Trophoblast cell (in vitro differentiated cells and primary cell): ENCODE results near the gene KANSL1. TPM values are rescaled to one million over a fixed set of nuclear protein-coding genes. Genes with fewer than 3 reads are reported as not detected.
"Not testable (repeated sequence)": the region's sequence is repeated elsewhere in the genome, so short reads cannot be mapped to it uniquely, and the experiment has no call there.

Experiments
- DNase-seq, 2 donors: peaks; one replicate each; pipeline ENCODE4 v3.0.0-alpha.2; 2016
- H2AFZ ChIP-seq: 2 replicates; pipeline ENCODE4 v1.6.1; 2013; ENCODE audit warnings: low read length, moderate library complexity, mild to moderate bottlenecking; ENCODE audit not compliant: insufficient read depth, poor library complexity
- H2AK5ac ChIP-seq: 2 replicates; pipeline ENCODE4 v1.6.1; 2013; ENCODE audit warnings: mild to moderate bottlenecking, low read length
- H2BK120ac ChIP-seq: 2 replicates; pipeline ENCODE4 v1.6.1; 2013; ENCODE audit warnings: low read length, mild to moderate bottlenecking, moderate library complexity; ENCODE audit not compliant: insufficient read depth, poor library complexity
- H2BK12ac ChIP-seq: 2 replicates; pipeline ENCODE4 v1.6.1; 2013; ENCODE audit warnings: mild to moderate bottlenecking, low read length, moderate library complexity
- H2BK5ac ChIP-seq: 2 replicates; pipeline ENCODE4 v1.6.1; 2013; ENCODE audit warnings: low read length, low read depth, moderate library complexity, mild to moderate bottlenecking; ENCODE audit not compliant: poor library complexity
- H3K14ac ChIP-seq: 2 replicates; pipeline ENCODE4 v1.6.1; 2013; ENCODE audit warnings: mild to moderate bottlenecking, low read length
- H3K18ac ChIP-seq: 2 replicates; pipeline ENCODE4 v1.6.1; 2013; ENCODE audit warnings: mild to moderate bottlenecking, low read length
- H3K23ac ChIP-seq: 2 replicates; pipeline ENCODE4 v1.6.1; 2013; ENCODE audit warnings: low read length
- H3K27ac ChIP-seq: 2 replicates; pipeline ENCODE4 v1.5.1; 2013; ENCODE audit warnings: low read depth, mild to moderate bottlenecking, inconsistent platforms, low read length, moderate library complexity
- H3K27me3 ChIP-seq: 2 replicates; pipeline ENCODE4 v1.6.1; 2013; ENCODE audit warnings: inconsistent platforms, mild to moderate bottlenecking, low read length, moderate library complexity; ENCODE audit not compliant: insufficient read depth
- H3K36me3 ChIP-seq, 2 experiments: 1 replicate in 1 of 2; 2 replicates in 1 of 2; pipeline ENCODE4 v1.6.1; 2013; ENCODE audit warnings: low read length in 2 of 2, mild to moderate bottlenecking in 2 of 2, moderate library complexity in 1 of 2; ENCODE audit not compliant: insufficient read depth in 2 of 2, control insufficient read depth in 1 of 2
- H3K4ac ChIP-seq: 2 replicates; pipeline ENCODE4 v1.6.1; 2013; ENCODE audit warnings: low read depth, mild to moderate bottlenecking, low read length, moderate library complexity
- H3K4me1 ChIP-seq, 2 experiments: 1 replicate in 1 of 2; 2 replicates in 1 of 2; pipeline ENCODE4 v1.6.1; 2013; ENCODE audit warnings: low read length in 2 of 2, mild to moderate bottlenecking in 2 of 2, moderate library complexity in 1 of 2; ENCODE audit not compliant: insufficient read depth in 2 of 2, control insufficient read depth in 1 of 2
- H3K4me2 ChIP-seq: 2 replicates; pipeline ENCODE4 v1.6.1; 2013; ENCODE audit warnings: inconsistent platforms, mild to moderate bottlenecking, low read length, moderate library complexity
- H3K4me3 ChIP-seq: 2 replicates; pipeline ENCODE4 v1.5.1; 2013; ENCODE audit warnings: mild to moderate bottlenecking, low read depth, low read length, inconsistent platforms
- H3K79me1 ChIP-seq: one replicate; pipeline ENCODE4 v1.6.1; 2013; ENCODE audit warnings: low read length
- H3K79me2 ChIP-seq: 2 replicates; pipeline ENCODE4 v1.6.1; 2013; ENCODE audit warnings: low read length, mild to moderate bottlenecking; ENCODE audit not compliant: control insufficient read depth, insufficient read depth, poor library complexity
- H3K9ac ChIP-seq: 2 replicates; pipeline ENCODE4 v1.6.1; 2013; ENCODE audit warnings: mild to moderate bottlenecking, low read length
- H3K9me3 ChIP-seq: 2 replicates; pipeline ENCODE4 v1.6.1; 2013; ENCODE audit warnings: low read depth, mild to moderate bottlenecking, control low read depth, inconsistent platforms, low read length; ENCODE audit not compliant: insufficient read depth
- H4K12ac ChIP-seq: 2 replicates; pipeline ENCODE4 v1.6.1; 2013; ENCODE audit warnings: low read depth, mild to moderate bottlenecking, low read length, moderate library complexity
- H4K8ac ChIP-seq: 2 replicates; pipeline ENCODE4 v1.6.1; 2013; ENCODE audit warnings: low read depth, mild to moderate bottlenecking, low read length, moderate library complexity
- H4K91ac ChIP-seq: one replicate; pipeline ENCODE4 v1.6.1; 2013; ENCODE audit warnings: low read depth, mild to moderate bottlenecking, low read length, moderate library complexity
- WGBS: extraction: QIAGEN DNeasy Blood & Tissue Kit; methylation state at CpG from one replicate; pipeline ENCODE4 v1.1.7; 2013; ENCODE audit warnings: missing lambda C conversion rate; ENCODE audit not compliant: insufficient read length, insufficient coverage; ENCODE audit errors: extremely low coverage; 5-methylcytosine and 5-hydroxymethylcytosine counted together
- polyA plus RNA-seq: library from polyadenylated mRNA; stranded (reverse); fragments of 200-250 nt; gene quantifications from 2 replicates; pipeline ENCODE4 v1.2.3, GENCODE V29; 2013

KANSL1 gene, protein sequence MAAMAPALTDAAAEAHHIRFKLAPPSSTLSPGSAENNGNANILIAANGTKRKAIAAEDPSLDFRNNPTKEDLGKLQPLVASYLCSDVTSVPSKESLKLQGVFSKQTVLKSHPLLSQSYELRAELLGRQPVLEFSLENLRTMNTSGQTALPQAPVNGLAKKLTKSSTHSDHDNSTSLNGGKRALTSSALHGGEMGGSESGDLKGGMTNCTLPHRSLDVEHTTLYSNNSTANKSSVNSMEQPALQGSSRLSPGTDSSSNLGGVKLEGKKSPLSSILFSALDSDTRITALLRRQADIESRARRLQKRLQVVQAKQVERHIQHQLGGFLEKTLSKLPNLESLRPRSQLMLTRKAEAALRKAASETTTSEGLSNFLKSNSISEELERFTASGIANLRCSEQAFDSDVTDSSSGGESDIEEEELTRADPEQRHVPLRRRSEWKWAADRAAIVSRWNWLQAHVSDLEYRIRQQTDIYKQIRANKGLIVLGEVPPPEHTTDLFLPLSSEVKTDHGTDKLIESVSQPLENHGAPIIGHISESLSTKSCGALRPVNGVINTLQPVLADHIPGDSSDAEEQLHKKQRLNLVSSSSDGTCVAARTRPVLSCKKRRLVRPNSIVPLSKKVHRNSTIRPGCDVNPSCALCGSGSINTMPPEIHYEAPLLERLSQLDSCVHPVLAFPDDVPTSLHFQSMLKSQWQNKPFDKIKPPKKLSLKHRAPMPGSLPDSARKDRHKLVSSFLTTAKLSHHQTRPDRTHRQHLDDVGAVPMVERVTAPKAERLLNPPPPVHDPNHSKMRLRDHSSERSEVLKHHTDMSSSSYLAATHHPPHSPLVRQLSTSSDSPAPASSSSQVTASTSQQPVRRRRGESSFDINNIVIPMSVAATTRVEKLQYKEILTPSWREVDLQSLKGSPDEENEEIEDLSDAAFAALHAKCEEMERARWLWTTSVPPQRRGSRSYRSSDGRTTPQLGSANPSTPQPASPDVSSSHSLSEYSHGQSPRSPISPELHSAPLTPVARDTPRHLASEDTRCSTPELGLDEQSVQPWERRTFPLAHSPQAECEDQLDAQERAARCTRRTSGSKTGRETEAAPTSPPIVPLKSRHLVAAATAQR (N-terminal part only)
- 34.1 and 34.6 TPM in 2 replicates for polyA plus RNA-seq

DNA sequence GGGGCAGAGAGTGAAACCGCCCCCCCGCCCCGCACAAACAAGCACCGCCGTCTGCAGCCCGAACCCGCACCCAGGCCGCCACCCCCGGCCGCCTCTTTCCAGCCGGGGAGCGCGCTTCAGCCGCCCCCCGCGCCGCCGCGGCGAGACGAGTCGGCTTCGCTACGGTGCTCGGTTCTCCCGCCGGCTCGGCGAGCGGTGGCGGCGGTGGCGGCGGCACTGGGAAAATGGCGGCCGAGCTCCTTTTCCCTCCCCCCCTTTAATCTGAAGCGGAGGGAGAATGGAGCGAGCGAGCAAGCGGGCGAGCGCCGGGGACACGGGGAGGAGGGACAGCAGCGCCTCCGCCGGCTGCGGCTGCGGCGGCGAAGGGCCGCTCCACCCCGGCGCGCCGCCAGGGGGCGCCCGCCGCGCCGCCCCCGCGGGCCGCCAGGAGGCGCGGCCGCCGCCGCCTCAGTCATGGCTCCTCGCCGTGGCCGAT, at the start of gene KANSL1:
KANSL1 (minus strand) TSS at position 279 of the 475 bp plus-strand sequence. CDS start 21,286 bp downstream, outside the sequence.
- peak within 1 kb of the TSS; percentile 99 for H4K8ac ChIP-seq
- peak within 1 kb of the TSS; percentile 99 for H4K91ac ChIP-seq
- peak within 1 kb of the TSS; percentile 100 for H3K18ac ChIP-seq
- peak within 1 kb of the TSS; percentile 97 for H2AFZ ChIP-seq
- no peaks in the 10 kb centered on the region for H3K9me3 ChIP-seq
- WGBS, result no CpG with 5 or more reads among the region's 72 CpGs
- H2AK5ac ChIP-seq, result peak within 1 kb of the TSS; percentile 98
- peak within 1 kb of the TSS; percentile 98 for H3K4me3 ChIP-seq
- peak within 1 kb of the TSS; percentile 99 for H3K9ac ChIP-seq
- peak within 1 kb of the TSS; percentile 45 for H2BK12ac ChIP-seq
- peak; percentile 75 to 89 for DNase-seq
- H2BK120ac ChIP-seq, result peak within 1 kb of the TSS; percentile 96
- H3K27ac ChIP-seq, result peak within 1 kb of the TSS; percentile 100
- H3K4me1 ChIP-seq, result peaks cover 0 to 2% of the 10 kb centered on the region in 2 experiments
- H2BK5ac ChIP-seq, result peak within 1 kb of the TSS; percentile 99
- no peaks in the 10 kb centered on the region for H3K27me3 ChIP-seq
- H3K14ac ChIP-seq, result peak within 1 kb of the TSS; percentile 100
- no peaks in the 10 kb centered on the region for H3K36me3 ChIP-seq
- H4K12ac ChIP-seq, result peak within 1 kb of the TSS; percentile 99
- peaks cover 29% of the 10 kb centered on the region for H3K79me2 ChIP-seq
- H3K4me2 ChIP-seq, result peak within 1 kb of the TSS; percentile 91
- H3K23ac ChIP-seq, result no peak within 1 kb of the TSS
- H3K4ac ChIP-seq, result peak within 1 kb of the TSS; percentile 99
- H3K79me1 ChIP-seq, result peaks cover 17% of the 10 kb centered on the region

GRCh38 chr17:46231359-46231758, 38.1 kb upstream of the KANSL1 start:
- not testable (repeated sequence) for DNase-seq

GRCh38 chr17:46225274-46225794, 32.1 kb upstream of the KANSL1 start:
- no CpG with 5 or more reads among the region's 22 CpGs for WGBS
- peak overlapping the region; percentile 42 for H4K91ac ChIP-seq

More at GRCh38 chr17:46231359-46231758, 38.1 kb upstream of the KANSL1 start:
- H2BK120ac ChIP-seq, H2AK5ac ChIP-seq, H4K8ac ChIP-seq, H4K12ac ChIP-seq, H3K9me3 ChIP-seq, H3K4me3 ChIP-seq, H3K79me2 ChIP-seq, H3K9ac ChIP-seq, H3K36me3 ChIP-seq, H2BK5ac ChIP-seq, H3K18ac ChIP-seq, H2BK12ac ChIP-seq, H3K4ac ChIP-seq, H3K4me2 ChIP-seq, H3K4me1 ChIP-seq, H3K14ac ChIP-seq, H3K23ac ChIP-seq, H4K91ac ChIP-seq, H2AFZ ChIP-seq, H3K79me1 ChIP-seq, H3K27ac ChIP-seq, H3K27me3 ChIP-seq: not testable (repeated sequence)
- WGBS, result no CpG with 5 or more reads among the region's 8 CpGs

GRCh38 chr17:46224864-46225263, 31.6 kb upstream of the KANSL1 start:
- peak overlapping the region; percentile 5 for H3K9ac ChIP-seq
- not testable (repeated sequence) for DNase-seq, H3K27me3 ChIP-seq, H3K4me1 ChIP-seq, H2BK5ac ChIP-seq, H3K79me2 ChIP-seq, H3K23ac ChIP-seq, H3K27ac ChIP-seq, H2BK12ac ChIP-seq, H3K36me3 ChIP-seq, H2AK5ac ChIP-seq, H2BK120ac ChIP-seq, H4K12ac ChIP-seq, H3K9me3 ChIP-seq, H3K79me1 ChIP-seq
- no CpG with 5 or more reads among the region's 54 CpGs for WGBS
- H3K4me3 ChIP-seq, result peak overlapping the region; percentile 78
- H4K91ac ChIP-seq, result peak overlapping the region; percentile 42
- H3K14ac ChIP-seq, result peak overlapping the region; percentile 70
- H4K8ac ChIP-seq, result peak overlapping the region; percentile 55
- H3K18ac ChIP-seq, result peak overlapping the region; percentile 66
- H2AFZ ChIP-seq, result peak overlapping the region; percentile 82
- H3K4me2 ChIP-seq, result peak overlapping the region; percentile 40
- H3K4ac ChIP-seq, result peak overlapping the region; percentile 46

More at GRCh38 chr17:46225274-46225794, 32.1 kb upstream of the KANSL1 start:
- H3K23ac ChIP-seq, H3K9me3 ChIP-seq, H3K14ac ChIP-seq, H3K18ac ChIP-seq, H2BK120ac ChIP-seq, H3K4me1 ChIP-seq, H3K79me1 ChIP-seq, H2AK5ac ChIP-seq, H3K27me3 ChIP-seq, H3K36me3 ChIP-seq, H4K12ac ChIP-seq, H3K4ac ChIP-seq, H3K27ac ChIP-seq, H2BK5ac ChIP-seq, H2BK12ac ChIP-seq, H3K9ac ChIP-seq, H3K79me2 ChIP-seq: not testable (repeated sequence)
- H4K8ac ChIP-seq, result peak overlapping the region; percentile 55
- DNase-seq, result peak; percentile 89 to 90
- H3K4me2 ChIP-seq, result peak overlapping the region; percentile 78
- peak overlapping the region; percentile 82 for H2AFZ ChIP-seq
- H3K4me3 ChIP-seq, result peak overlapping the region; percentile 78
